Measurements from ENCODE around the gene KCNIP4. TPM values are rescaled to one million over a fixed set of nuclear protein-coding genes. Genes with fewer than 3 reads are reported as not detected.

Gene KCNIP4
- total and polyA plus RNA-seq, 2 of the 8 experiments (the other 6 are each of a cell fraction or from before 2014, with no cell fraction given): 0.06 TPM; not detected in 1

GRCh38 chr4:21685911-21686310 lies 262.7 kb downstream of the KCNIP4 start (continued):
- TF ChIP-seq SP4 (IDR thresholded peaks at IDR 0.05; ENCODE audit: low read length) (no peak), SUZ12 (IDR thresholded peaks at IDR 0.05; ENCODE audit: low read length) (no peak), EZH2 (IDR thresholded peaks at IDR 0.05; ENCODE audit: low read depth, low read length, severe bottlenecking) (no peak)

All from H1 (cell line).